ENCODE data around the gene P4HTM.

GRCh38 chr3:49012441-49013017 lies 22.5 kb downstream of the P4HTM start:
- TF ChIP-seq POLR2A (IDR thresholded peaks at IDR 0.05) (no peak), CTCF (IDR thresholded peaks at IDR 0.05) (no peak), POLR2AphosphoS5 (IDR thresholded peaks at IDR 0.05) (no peak), EP300 (IDR thresholded peaks at IDR 0.05) (no peak)
